Stimulated activated CD8-positive, alpha-beta memory T cell treated with anti-CD3 and anti-CD28 coated beads, Interleukin-12 subunit alpha, Interleukin-12 subunit beta, amount 100 ng/mL, for 4 hours (primary cell): ENCODE data around the gene APH1A.
"Not testable (repeated sequence)": the region's sequence is repeated elsewhere in the genome, so short reads cannot be mapped to it uniquely, and the experiment has no call there.

ENCODE experiments used
- DNase-seq: peaks from one replicate; pipeline ENCODE4 v3.0.0-alpha.2; 2020; ENCODE audit warnings: low read depth

APH1A gene

DNA sequence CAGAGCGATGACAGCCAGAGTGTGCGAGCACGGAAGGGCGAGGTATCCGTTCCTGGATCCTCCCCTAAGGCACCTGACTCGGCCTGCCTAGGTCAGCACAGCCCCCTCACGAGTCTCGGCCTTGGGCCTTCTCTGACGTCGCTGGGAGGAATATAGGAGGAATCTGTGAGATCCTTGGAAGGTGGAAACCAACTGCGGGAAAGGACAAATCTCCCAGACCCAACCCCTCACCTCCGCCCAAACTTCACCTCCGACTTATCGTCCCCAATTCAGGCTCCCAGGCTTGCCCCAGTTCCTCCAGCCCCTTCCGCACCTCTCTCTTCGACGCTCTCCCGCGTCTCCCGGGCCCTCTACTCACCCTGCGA, 494 bp downstream of the APH1A start:
- no peak for DNase-seq

DNA sequence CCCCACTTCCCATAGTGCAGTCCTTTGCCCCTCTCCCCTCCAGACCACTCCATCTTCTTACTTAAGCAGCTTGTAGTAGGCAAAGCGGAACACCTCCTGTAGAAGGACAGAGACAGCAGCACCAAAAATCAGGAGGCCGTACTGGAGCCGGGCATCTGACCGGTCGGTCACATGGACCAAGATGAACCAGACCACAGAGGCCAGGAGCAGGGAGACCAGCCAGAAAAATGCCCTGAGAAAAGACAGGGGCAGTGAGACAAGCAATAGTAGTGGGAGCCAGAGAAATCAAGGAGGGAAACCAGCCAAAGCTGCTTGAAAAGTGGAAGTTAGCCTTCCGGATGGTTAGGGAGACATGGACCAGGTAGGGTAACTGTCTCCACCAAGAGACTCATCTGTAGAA, 920 bp downstream of the APH1A start:
- no peak for DNase-seq

DNA sequence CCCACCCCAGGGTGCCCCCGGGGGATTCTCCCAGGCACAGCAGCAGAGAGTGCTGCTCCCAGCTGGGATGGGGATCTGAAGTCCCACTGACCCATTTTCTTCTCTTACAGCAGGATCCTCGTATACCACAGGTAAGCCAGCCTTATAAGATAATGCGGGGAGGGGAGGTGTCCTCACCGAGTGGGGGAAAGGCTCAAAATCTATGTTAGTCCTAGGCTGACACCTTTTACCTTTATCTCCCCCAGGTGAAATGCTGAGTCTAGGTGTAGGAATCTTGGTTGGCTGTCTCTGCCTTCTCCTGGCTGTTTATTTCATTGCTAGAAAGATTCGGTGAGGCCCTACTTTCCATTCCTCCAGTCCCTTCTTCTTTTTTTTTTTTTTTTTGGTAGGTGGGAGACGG, 5.3 kb downstream of the APH1A start:
- DNase-seq: no peak

DNA sequence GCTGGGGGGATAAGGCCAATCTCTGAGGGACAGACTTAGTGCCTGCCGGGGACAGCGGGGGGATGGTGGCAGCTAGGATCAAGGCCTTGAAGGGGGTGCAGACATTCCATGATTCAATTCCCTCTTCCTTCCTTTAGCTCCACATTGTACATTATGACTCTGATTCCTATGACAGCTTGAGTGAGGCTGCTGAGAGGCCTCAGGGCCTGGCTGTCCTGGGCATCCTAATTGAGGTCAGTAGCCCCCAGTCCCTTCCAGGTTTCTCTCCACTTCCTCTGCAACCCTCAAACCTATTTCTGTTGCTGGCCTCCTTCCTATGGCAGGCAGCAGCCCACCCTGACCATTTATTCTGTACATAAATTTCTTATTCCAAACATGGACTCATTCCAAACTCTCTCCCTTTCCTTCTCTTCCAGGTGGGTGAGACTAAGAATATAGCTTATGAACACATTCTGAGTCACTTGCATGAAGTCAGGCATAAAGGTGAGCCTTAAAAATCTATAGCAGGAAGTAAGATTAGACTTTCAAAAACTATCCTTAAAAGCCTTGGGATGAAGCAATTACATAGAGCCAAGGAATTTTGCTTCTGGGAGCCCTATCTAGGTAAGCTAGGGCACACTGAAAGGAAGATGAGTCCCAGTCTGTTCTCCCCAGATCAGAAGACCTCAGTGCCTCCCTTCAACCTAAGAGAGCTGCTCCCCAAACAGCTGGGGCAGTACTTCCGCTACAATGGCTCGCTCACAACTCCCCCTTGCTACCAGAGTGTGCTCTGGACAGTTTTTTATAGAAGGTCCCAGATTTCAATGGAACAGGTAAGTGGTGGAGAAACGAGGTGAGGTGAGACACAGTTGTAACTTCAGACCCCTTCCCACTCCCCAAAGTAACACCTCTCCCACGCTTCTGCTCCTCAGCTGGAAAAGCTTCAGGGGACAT, 6.2 kb downstream of the APH1A start:
- DNase-seq: no peak

DNA sequence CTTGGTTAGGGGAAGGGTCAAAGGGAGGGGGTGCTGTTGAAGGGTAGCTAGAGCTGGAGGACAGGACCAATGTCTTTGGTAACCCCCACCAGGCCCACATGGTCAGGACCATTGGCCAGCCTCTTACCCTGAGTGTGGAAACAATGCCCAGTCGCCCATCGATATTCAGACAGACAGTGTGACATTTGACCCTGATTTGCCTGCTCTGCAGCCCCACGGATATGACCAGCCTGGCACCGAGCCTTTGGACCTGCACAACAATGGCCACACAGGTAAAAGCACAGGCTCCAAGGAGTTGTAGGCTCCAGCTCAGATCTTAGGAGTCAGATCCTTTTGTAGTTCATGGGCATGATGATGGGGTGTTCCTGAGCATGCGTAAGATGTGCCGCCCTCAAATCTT, 7.4 kb downstream of the APH1A start:
- DNase-seq: no peak

DNA sequence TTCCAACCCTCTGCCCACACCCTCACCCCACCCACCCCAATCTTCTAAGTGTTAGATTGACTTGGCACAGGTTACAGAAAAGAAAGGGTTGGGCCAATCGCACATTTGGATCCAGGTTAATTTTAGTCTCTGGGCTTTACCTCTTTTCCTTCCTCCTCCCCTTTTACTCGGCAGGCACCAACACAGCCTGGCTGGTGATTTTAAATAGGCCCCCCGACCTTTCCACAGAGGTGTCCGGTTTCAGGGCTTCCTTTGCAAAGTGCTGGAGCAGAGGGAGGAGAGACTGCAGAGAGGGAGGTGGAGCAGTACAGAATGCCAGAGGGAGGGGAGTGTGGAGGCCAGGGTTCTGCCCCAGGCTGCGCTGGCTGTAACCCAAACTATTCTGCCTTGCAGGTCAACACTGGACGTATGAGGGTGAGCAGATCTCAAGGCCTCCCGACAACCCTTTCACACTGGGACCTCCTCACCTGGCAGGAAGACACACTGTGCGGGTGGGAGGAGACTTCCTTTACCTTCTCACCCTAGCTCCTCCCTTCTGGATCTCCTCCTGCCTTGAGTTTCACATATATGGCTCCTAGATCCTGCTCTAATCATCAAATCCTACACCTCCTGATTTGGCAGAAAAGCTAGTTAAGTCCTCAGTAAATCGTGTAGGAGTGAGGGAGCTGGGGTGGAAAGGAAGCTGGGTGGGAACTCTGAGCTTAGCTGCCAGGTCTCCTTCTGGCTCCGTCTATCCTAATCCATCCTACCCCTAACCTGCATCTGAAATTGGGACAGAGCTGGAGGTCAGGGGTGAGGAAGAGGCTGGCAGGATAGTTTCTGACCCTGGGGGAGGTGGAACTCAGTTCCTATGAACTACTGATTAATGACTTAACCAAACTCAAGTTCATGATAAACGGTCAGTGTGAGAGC, 8.8 kb downstream of the APH1A start:
- no peak for DNase-seq

DNA sequence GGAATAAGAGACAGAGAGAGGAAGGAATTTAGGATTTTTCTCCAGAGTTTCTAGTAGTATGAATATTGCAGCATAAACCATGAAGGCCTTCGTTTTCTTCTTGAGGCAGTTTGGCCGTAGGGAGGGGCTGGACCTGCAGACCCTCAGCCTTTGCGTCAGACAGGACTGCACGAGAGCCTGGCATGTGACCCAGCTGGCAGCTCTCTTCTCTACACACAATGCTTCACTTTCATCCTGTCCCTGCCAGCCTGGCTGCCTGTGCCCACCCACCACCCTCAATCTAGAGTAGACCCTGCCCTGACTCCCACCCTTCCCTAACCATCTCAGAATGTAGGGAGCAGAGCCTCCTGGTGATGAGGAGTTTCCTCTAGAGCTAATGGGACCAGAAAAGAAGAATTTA, 9.6 kb downstream of the APH1A start:
- no peak for DNase-seq

DNA sequence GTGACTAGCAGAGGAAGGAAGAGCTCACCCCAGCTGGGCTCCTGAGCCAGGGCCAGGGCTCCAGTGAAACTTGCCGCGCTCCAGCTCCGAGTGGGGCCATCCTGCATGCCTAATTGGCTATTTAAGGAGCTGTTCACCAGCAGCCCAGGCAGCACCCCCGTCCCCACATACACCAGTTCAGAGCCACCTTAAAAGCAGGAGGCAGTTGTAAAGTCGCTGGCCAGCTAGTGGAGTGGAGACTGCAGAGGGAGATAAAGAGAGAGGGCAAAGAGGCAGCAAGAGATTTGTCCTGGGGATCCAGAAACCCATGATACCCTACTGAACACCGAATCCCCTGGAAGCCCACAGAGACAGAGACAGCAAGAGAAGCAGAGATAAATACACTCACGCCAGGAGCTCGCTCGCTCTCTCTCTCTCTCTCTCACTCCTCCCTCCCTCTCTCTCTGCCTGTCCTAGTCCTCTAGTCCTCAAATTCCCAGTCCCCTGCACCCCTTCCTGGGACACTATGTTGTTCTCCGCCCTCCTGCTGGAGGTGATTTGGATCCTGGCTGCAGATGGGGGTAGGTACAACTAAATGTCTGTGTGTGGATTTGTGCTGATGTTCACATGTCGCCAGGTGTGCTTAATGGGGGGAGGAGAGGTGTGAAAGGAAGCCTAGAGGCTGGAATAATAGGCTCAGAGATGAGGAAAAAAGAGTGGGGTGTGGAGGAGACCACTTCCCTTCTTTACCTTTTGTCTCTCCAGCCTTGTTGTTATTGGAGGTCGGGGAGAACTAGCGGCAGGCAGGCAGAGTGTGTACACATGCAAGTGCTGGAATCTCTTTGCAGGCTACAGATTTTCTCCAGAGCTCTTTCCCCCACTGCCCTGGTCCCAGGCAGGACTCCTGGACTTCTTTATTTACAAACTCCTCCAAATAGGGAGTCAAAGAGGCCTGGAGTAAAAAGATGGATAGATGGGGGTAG, 10.9 kb downstream of the APH1A start, which contains the start of gene CA14:
Gene CA14 (plus strand): TSS at position 151 of the 962 bp plus-strand sequence. CDS start 355 bp downstream, at position 506.
- DNase-seq: no peak

DNA sequence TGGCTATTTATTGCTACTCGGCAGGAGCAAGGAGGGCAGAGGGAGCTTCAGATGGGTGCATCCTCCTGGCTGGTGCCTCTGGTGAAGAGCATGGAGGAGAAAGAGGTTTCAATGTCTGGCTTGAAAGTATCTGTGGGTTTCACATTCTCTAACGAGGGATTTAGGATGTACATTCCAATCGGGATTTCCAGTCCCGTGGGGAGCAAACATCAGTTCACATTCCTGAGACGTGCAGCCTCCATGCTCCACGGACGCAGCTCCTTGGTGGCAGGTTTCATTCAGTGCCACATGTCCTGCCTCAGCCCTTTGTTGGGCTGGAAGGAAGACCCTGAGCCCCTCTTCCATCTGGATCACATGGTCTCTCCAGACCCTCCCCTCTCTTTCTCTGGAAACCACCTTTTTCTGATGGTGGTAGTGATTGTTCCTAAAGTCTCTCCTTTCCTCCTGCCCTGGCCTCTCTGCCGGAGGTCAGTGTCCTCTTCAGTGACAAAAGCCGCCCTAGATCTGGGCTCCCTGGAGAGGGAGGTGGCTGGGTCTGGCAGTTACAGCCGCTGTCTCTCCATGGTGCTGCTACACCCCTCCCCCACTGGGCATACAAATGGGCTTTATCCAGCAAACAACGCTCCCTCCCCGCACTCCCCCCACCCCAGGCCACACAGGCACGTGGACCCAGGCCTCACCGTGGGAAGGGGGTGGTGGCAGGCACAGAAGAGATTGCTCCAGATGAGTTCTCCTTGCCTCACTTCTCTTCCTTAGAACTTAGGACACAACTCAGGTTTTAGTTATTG, 12.1 kb downstream of the APH1A start:
- no peak for DNase-seq

DNA sequence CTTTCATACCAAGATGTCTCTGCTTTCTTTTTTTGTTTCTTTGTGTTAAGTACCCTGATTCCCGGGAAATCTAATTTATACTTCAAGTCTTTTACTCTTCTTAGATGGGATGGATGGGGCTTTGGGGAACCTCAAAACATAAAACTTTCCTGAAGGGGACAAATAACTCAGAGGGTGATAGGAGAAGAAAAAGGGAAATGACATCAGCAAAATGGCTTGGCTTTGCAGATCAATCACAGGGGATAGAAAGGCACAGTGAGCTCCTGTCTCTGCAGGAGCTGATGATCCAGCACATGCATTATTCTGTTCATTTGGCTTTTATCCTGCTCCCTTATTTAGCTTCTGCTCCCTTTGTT, 12.6 kb downstream of the APH1A start:
- no peak for DNase-seq

DNA sequence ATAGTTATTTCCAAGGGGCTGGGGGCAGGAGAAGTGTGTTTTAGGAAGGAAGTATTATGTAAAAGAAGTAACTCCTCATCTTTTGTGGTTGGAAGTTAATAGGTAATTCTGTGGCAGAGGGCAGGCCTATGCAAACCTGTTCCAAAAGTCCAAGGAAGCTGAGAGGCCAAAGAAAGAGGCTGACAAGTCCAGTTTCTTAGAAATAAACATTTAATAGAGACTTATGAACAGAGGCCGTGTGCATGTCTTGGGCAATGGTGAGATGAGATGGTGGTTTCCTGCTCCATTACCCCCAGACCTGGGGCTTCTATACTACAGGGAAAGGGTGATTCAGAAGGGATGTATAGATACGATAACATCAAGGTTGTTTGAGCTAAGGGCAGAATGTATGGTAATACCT, 18.9 kb downstream of the APH1A start:
- no peak for DNase-seq

DNA sequence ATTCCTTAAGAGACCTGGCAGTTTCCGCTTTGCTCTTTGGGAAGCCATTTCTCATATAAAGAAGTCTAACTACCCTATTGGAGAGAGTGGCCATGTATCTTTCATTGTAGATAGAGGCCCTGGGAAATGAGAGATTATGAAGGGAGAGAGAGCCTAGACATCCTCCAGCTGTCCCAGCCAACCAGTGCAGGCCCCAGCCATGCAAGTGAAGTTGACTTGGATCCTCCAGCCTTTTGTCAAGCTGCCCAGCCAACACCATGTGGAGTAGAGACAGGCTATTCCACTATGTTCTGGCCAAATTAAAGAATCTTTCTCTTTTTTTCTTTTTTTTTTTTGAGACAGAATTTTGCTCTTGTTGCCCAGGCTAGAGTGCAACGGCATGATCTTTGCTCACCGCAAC, 25.8 kb downstream of the APH1A start:
- DNase-seq: no peak

DNA sequence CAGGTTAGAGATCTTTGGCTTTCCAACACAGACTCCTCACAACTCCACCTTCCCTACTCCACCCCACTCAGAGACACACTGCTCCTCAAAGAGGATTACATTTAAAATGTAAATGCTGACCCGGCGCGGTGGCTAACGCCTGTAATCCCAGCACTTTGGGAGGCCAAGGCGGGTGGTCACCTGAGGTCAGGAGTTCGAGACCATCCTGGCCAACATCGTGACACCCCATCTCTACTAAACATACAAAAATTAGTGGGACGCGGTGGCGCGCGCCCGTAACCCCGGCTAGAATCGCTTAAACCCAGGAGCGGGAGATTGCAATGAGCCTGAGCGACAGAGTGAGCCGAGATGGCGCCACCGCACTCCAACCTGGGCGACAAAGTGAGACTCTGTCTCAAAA, 31.1 kb downstream of the APH1A start:
- DNase-seq: no peak

DNA sequence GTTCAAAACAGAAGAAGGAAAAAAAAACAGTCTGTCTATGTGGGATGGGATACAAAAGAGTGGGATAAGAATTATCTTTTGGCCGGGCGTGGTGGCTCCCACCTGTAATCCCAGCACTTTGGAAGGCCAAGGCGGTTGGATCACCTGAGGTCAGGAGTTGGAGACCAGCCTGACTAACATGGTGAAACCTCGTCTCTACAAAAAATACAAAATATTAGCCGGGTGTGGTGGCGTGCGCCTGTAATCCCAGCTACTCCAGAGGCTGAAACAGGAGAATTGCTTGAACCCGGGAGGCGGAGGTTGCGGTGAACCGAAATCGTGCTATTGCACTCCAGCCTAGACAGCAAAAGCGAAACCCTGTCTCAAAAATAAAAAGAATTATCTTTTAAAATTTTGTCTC, 31.6 kb downstream of the APH1A start:
- not testable (repeated sequence) for DNase-seq

DNA sequence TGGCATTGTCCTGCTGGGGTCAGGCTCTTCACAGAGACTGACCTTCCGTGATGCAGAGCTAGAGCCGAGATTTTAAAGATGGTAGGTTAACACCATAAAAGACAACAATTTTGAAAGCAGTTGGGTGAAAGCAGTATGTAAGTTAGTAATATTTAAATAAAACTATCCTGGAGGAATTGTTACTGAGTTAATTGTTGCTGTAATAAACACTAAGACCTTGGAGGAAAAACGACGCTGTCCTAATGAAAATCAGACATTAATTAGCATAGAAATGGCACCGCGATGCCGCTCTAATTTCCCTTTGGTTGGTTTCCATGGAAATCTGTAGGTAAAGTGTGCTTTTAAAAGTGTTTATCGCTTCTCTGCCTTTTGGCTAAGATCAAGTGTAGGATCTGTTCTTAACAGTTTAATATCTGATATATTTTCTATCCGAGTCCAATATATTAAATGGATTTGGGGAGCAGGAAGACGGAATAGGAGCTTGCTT, 32.2 kb downstream of the APH1A start:
- DNase-seq: no peak

DNA sequence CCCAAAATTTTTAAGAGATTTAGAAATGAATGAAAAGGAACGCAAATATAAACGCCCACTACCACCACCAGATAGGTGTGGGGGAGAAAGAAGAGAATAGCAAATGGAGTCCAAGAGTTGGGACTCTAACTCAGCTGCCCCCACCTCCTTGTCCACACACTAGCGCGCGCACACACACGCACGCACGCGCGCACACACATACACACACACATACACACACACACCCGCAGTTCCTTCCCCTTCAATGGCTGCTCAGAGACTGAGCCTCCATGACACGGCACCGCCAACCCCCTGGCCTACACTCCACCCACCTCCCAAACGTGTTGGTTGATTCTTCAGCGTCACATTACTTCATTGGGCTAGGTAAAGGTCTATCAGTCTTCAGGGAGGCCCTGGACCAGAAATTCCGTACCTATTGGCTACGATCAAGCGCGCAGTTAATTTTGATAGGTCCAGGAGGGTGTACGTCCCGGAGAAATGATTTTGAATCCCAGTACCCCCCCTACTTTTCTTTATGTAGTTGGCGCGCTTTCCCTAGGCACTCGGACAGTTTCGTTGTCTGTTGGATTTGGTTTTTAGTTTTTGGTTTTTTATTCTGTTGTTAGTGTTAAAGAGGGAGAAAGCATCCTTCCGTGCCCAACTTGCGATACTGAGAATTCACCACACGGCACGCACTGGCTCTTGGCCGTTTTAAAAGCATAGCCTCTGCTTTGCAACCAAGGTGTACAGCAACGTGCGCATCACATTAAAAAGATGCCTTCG, 32.8 kb downstream of the APH1A start, which contains the start of gene ANP32E:
Gene ANP32E (minus strand): TSS at position 261 of the 762 bp plus-strand sequence. CDS start 326 bp downstream, outside the sequence.
- peak; percentile 80 for DNase-seq

DNA sequence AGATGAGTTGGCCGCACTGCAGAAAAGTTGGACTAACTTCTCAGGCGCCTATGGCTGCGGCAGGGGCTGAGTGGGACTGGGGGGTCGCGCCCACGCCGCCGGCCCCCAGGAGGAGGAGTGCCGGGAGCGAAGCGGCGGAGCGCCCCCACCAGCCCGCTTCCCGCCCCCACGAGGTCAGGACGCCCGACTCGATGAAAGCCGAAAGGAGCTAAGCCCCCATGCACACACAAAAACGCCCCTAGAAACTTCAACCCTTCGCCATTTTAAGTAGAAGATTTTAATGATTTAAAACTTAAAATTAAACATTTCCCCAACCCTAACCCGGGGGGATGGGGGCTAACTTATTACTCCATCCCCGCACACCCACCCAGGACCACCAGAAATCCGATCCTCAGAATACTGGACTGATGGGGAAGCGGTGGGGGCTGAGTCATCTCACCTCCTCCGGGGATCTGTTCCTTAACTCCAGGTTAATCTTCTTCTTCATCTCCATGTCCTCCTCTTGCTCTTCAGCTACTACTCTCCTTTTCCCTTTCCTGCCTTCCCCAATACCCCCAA, 33.4 kb downstream of the APH1A start:
- DNase-seq: peak; percentile 26

DNA sequence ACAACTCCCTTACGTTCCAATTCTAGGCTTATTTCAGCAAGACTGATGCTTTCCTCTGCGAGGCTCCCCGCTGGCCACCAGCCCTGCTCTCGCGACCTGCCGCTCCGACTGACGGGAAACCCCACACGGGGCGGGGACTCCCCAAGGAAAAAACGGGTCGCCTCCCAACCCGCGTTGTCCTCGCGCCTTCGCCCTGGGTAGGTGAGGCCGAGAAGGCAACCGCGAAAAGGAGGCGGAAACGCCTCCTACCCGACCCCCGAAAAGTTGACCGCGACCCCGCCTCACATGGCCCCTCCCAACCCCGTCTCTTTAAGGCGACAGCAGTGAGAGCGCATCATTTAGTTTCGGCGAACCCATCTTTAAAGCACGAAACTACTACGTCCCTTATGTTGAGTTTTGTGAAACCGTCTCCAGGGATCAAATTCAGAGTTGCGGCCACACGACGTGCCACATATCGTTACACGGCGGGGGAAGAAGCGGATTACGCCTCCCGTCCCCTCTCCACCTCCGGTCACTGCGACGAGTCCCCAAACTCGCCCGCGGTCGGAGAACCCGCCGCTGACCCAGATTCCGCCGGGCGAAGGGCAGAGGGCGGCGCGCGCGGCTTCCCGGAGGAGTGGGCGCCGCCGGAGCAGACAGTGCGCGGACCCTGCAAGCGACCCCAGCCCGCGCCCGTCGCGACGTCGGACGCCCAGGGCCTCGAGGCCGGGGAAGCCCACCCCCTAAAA, 34.1 kb downstream of the APH1A start:
- DNase-seq: peak; percentile 86

DNA sequence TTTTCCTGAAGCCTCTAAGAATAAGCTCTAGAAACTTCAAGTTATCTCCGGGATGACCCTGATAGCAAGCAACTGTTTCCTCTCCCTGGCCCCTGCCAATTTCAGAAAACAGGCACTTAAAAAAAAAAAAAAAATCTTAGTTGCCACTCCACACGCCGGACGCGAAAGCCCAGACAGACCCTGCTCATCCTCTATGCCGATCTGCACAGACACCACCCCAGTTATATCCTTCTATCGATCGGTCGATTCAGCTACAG, 34.6 kb downstream of the APH1A start:
- DNase-seq: no peak
